GM12874 (cell line): ENCODE results near the gene SHF.

Experiments used
- TF ChIP-seq, protein P1 (sequence below): IDR thresholded peaks from 2 replicates; pipeline ENCODE4 v1.5.1; 2011; ENCODE audit warnings: low read depth, mild to moderate bottlenecking, control low read depth, low read length, moderate library complexity; ENCODE audit not compliant: insufficient read depth

Gene SHF

DNA sequence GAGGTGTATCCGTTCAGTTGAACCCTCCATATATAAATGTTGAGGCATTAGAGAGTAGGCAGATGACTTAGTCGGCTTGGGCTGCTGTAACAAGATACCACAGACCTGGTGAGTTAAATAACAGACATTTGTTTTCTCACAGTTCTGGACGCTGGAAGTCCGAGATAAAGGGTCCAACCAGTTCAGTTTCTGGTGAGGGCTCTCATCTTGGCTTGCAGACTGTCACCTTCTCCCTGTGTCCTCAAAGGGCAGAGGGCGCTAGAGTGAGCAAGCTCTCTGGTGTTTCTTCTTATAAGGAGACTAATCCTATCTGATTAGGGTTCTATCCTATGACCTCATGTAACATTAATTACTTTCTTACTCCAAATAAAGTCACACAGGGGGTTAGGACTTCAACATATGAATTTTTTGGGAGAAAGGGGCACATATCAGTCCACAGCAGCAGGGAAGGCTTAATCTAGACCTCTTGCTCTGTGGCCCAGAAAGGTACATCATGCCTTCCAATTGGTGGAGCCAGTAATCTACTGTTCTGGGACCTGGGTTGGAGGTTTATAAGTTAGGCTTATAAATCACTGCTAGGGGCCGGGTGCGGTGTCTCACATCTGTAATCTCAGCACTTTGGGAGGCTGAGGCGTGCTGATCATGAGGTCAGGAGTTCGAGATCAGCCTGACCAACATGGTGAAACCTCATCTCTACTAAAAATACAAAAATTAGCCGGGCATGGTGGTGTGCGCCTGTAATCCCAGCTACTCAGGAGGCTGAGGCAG lies 37.9 kb upstream of the SHF start:
- TF ChIP-seq, protein P1, sequence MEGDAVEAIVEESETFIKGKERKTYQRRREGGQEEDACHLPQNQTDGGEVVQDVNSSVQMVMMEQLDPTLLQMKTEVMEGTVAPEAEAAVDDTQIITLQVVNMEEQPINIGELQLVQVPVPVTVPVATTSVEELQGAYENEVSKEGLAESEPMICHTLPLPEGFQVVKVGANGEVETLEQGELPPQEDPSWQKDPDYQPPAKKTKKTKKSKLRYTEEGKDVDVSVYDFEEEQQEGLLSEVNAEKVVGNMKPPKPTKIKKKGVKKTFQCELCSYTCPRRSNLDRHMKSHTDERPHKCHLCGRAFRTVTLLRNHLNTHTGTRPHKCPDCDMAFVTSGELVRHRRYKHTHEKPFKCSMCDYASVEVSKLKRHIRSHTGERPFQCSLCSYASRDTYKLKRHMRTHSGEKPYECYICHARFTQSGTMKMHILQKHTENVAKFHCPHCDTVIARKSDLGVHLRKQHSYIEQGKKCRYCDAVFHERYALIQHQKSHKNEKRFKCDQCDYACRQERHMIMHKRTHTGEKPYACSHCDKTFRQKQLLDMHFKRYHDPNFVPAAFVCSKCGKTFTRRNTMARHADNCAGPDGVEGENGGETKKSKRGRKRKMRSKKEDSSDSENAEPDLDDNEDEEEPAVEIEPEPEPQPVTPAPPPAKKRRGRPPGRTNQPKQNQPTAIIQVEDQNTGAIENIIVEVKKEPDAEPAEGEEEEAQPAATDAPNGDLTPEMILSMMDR = no peak

DNA sequence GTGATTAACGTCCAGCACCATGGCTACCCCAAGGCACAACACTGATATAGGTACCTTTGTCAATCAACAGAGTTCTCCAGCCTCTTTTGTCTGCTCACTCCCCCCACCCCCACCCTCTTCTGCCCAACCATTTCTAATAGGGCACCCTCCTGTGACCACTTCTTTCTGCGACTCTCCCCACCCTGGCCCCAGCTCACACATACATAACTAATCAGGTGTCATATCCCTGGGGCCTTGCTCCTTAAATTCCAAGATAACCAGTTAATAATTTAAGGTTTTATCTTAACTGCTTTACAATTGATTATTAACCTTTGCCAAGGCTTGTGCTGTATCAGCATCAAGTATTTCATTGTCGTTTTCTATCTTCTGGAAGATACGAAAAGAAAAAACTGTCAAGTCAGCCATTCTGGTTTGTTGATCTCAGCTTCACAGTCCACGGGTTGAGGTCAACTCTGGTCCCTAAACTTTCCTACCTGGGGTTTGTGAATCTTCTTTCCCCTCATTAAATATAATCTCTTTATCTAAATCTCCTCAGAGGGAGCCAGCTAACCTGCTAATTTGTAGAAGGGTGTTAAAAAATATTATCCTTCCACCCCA lies 37.0 kb upstream of the SHF start:
- TF ChIP-seq, protein P1 = no peak

DNA sequence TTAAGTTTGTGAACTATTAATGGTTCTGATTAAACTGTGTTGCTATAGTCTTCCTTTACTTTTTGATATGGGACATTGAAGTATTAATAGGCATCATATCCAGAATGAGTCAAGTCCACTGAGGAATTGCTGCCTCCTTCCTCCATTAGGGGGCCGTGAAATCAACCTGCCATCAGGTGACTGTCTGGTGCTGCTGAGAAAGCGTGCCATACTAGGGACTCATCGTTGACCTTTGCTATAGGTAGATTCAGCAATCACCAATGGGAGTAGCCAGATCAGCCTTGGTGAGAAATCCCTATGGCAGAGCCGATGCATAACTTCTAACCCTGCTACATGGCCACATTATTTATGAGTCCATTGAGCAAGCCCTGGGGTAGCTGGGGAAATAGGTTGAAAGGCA lies 34.2 kb upstream of the SHF start:
- TF ChIP-seq, protein P1 = no peak

DNA sequence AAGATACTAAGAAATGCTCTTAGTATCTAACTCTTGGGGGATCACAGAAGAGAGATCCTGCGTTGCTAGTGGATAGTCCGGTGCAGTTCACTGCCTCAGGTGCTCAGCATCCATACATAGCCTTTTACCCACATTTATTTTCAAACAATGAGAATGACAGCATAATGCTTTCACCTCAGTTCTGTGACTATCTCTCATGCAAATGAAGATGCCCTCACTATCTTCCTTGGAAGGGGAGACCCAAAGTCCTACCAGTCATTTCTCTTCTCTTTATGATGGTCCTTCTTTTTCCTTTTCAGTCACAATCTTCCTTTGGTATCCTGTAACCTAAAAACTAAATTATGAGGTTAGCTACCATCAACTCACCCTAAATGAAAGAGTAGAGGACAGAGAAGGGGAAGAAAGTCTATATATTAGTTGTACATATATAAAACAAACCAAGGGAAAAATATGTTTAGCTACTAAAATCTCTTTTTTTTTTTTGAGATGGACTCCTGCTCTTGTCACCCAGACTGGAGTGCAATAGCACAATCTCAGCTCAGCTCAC lies 33.4 kb upstream of the SHF start:
- TF ChIP-seq, protein P1 = no peak

DNA sequence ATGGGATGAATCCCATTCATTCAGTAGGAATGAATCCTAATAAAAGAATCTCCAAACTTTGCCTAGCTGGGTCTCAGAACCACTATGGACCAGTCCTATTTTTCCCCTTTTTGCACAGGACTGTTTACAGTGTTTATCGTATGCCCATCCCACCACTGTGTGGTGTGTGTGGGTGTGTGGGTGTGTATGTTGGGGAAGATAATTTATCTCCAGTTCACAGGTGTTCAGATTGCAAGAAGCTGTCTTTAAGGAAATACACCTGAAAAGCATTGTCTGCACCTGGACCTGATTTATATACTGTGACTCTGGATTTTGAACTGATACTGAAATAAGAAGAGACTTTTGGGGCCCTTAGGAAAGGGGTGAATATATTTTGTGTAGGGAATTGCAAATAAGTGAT lies 24.7 kb upstream of the SHF start:
- TF ChIP-seq, protein P1 = no peak

DNA sequence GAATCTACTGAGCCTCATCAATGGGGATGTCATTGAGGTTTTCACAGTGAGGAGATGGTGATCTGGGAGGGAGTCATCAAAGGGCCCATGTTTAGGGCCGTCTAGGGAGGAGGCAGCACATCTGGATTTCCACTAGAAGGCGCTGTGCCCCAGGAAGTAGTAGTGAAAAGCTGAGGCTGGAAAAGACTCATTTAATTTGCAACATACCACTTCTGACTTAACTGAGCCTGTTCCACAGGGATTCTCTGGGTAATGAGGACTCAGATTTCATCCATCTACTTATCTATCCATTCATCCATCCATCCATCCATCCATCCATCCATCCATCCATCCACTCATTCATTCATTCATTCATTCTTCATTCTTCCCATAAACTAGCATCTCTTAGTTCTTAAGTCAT lies 17.4 kb upstream of the SHF start:
- TF ChIP-seq, protein P1 = peak; percentile 89

DNA sequence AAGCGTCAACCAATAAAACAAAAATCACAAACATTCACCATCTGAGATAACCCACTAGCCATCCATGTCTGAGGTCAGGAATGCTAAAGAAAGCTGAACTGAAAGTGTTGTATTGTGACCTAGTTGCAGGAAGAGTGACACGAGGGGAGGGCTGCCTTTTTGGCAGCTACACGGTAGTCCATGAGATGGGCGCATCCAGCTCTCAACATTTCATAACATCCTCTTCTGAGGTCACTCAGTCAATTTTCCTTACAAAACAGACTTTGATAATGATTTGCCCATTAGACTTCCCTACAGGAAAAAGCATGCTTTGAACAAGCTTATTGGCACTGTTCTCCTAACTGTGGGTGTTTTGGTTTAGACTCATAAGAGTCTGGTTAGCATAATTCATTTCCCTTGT lies 15.4 kb upstream of the SHF start:
- TF ChIP-seq, protein P1 = no peak
